Measurements from ENCODE around the gene SLC26A1.
"Not testable (repeated sequence)": the region's sequence is repeated elsewhere in the genome, so short reads cannot be mapped to it uniquely, and the experiment has no call there.

Gene SLC26A1

GRCh38 chr4:1003271-1004070, 10.3 kb upstream of the SLC26A1 start:
- peaks cover 21% of the 10 kb centered on the region for H3K4me1 ChIP-seq (ENCODE audit: control insufficient read depth, insufficient read depth, low read length)
- H3K9me3 ChIP-seq (ENCODE audit: control insufficient read depth in 2 of 2, low read length in 2 of 2) = no peaks in the 10 kb centered on the region
- H3K27ac ChIP-seq (ENCODE audit: low read length) = no peak overlapping the region
- no peaks in the 10 kb centered on the region for H3K36me3 ChIP-seq (ENCODE audit: control insufficient read depth in 2 of 2, insufficient read depth in 2 of 2, low read length in 2 of 2)
- peaks cover 58 to 68% of the 10 kb centered on the region in 2 donors for H3K27me3 ChIP-seq (ENCODE audit: control insufficient read depth in 1 of 2, insufficient read depth in 2 of 2, low read length in 2 of 2)
- no peak overlapping the region for H3K9ac ChIP-seq (ENCODE audit: low read length in 2 of 2)
- H3K4me3 ChIP-seq (ENCODE audit: low read length in 2 of 2) = no peak overlapping the region

GRCh38 chr4:1002631-1003251, 9.5 kb upstream of the SLC26A1 start:
- Histone ChIP-seq H3K4me3 (ENCODE audit: low read length in 2 of 2) (no peak overlapping the region), H3K9ac (ENCODE audit: low read length in 2 of 2) (no peak overlapping the region), H3K4me1 (ENCODE audit: control insufficient read depth, insufficient read depth, low read length) (peaks cover 26% of the 10 kb centered on the region), H3K27ac (ENCODE audit: low read length) (no peak overlapping the region), H3K36me3 (ENCODE audit: control insufficient read depth in 2 of 2, insufficient read depth in 2 of 2, low read length in 2 of 2) (no peaks in the 10 kb centered on the region), H3K9me3 (ENCODE audit: control insufficient read depth in 2 of 2, low read length in 2 of 2) (no peaks in the 10 kb centered on the region), H3K27me3 (ENCODE audit: control insufficient read depth in 1 of 2, insufficient read depth in 2 of 2, low read length in 2 of 2) (peaks cover 60 to 75% of the 10 kb centered on the region in 2 donors)

GRCh38 chr4:1002131-1002630, 9.0 kb upstream of the SLC26A1 start:
- H3K36me3 ChIP-seq (ENCODE audit: control insufficient read depth in 2 of 2, insufficient read depth in 2 of 2, low read length in 2 of 2) = no peaks in the 10 kb centered on the region
- H3K9me3 ChIP-seq (ENCODE audit: control insufficient read depth in 2 of 2, low read length in 2 of 2) = no peaks in the 10 kb centered on the region
- H3K27ac ChIP-seq (ENCODE audit: low read length) = no peak overlapping the region
- H3K4me3 ChIP-seq (ENCODE audit: low read length in 2 of 2) = no peak overlapping the region
- H3K9ac ChIP-seq (ENCODE audit: low read length in 2 of 2) = no peak overlapping the region
- H3K27me3 ChIP-seq (ENCODE audit: control insufficient read depth in 1 of 2, insufficient read depth in 2 of 2, low read length in 2 of 2) = peaks cover 61 to 80% of the 10 kb centered on the region in 2 donors
- peaks cover 31% of the 10 kb centered on the region for H3K4me1 ChIP-seq (ENCODE audit: control insufficient read depth, insufficient read depth, low read length)

GRCh38 chr4:1001561-1002130, 8.4 kb upstream of the SLC26A1 start:
- H3K4me3 ChIP-seq (ENCODE audit: low read length in 2 of 2) = no peak overlapping the region
- no peaks in the 10 kb centered on the region for H3K36me3 ChIP-seq (ENCODE audit: control insufficient read depth in 2 of 2, insufficient read depth in 2 of 2, low read length in 2 of 2)
- H3K9ac ChIP-seq (ENCODE audit: low read length in 2 of 2) = no peak overlapping the region
- no peaks in the 10 kb centered on the region for H3K9me3 ChIP-seq (ENCODE audit: control insufficient read depth in 2 of 2, low read length in 2 of 2)
- no peak overlapping the region for H3K27ac ChIP-seq (ENCODE audit: low read length)
- peaks cover 31% of the 10 kb centered on the region for H3K4me1 ChIP-seq (ENCODE audit: control insufficient read depth, insufficient read depth, low read length)
- H3K27me3 ChIP-seq (ENCODE audit: control insufficient read depth in 1 of 2, insufficient read depth in 2 of 2, low read length in 2 of 2) = peaks cover 58 to 79% of the 10 kb centered on the region in 2 donors

GRCh38 chr4:1000686-1001260, 7.6 kb upstream of the SLC26A1 start:
- H3K4me1 ChIP-seq (ENCODE audit: control insufficient read depth, insufficient read depth, low read length) = peaks cover 31% of the 10 kb centered on the region
- H3K9ac ChIP-seq (ENCODE audit: low read length in 2 of 2) = no peak overlapping the region
- H3K9me3 ChIP-seq (ENCODE audit: control insufficient read depth in 2 of 2, low read length in 2 of 2) = no peaks in the 10 kb centered on the region
- H3K27ac ChIP-seq (ENCODE audit: low read length) = no peak overlapping the region
- H3K36me3 ChIP-seq (ENCODE audit: control insufficient read depth in 2 of 2, insufficient read depth in 2 of 2, low read length in 2 of 2) = no peaks in the 10 kb centered on the region
- no peak overlapping the region for H3K4me3 ChIP-seq (ENCODE audit: low read length in 2 of 2)
- peaks cover 61 to 76% of the 10 kb centered on the region in 2 donors for H3K27me3 ChIP-seq (ENCODE audit: control insufficient read depth in 1 of 2, insufficient read depth in 2 of 2, low read length in 2 of 2)

GRCh38 chr4:999882-1000425, 6.8 kb upstream of the SLC26A1 start:
- no peaks in the 10 kb centered on the region for H3K9me3 ChIP-seq (ENCODE audit: control insufficient read depth in 2 of 2, low read length in 2 of 2)
- no peak overlapping the region for H3K27ac ChIP-seq (ENCODE audit: low read length)
- no peak overlapping the region for H3K4me3 ChIP-seq (ENCODE audit: low read length in 2 of 2)
- H3K36me3 ChIP-seq (ENCODE audit: control insufficient read depth in 2 of 2, insufficient read depth in 2 of 2, low read length in 2 of 2) = no peaks in the 10 kb centered on the region
- H3K9ac ChIP-seq (ENCODE audit: low read length in 2 of 2) = no peak overlapping the region
- H3K4me1 ChIP-seq (ENCODE audit: control insufficient read depth, insufficient read depth, low read length) = peaks cover 28% of the 10 kb centered on the region
- peaks cover 54 to 69% of the 10 kb centered on the region in 2 donors for H3K27me3 ChIP-seq (ENCODE audit: control insufficient read depth in 1 of 2, insufficient read depth in 2 of 2, low read length in 2 of 2)

GRCh38 chr4:999240-999863, 6.1 kb upstream of the SLC26A1 start:
- Histone ChIP-seq H3K27me3 (ENCODE audit: control insufficient read depth in 1 of 2, insufficient read depth in 2 of 2, low read length in 2 of 2) (peaks cover 50 to 64% of the 10 kb centered on the region in 2 donors), H3K4me1 (ENCODE audit: control insufficient read depth, insufficient read depth, low read length) (peaks cover 26% of the 10 kb centered on the region)
- not testable (repeated sequence) for H3K4me3 ChIP-seq (ENCODE audit: low read length in 2 of 2); H3K27ac ChIP-seq (ENCODE audit: low read length); H3K9ac ChIP-seq (ENCODE audit: low read length in 2 of 2); H3K9me3 ChIP-seq (ENCODE audit: control insufficient read depth in 2 of 2, low read length in 2 of 2); H3K36me3 ChIP-seq (ENCODE audit: control insufficient read depth in 2 of 2, insufficient read depth in 2 of 2, low read length in 2 of 2)

- no peak overlapping the region for H3K27ac ChIP-seq (ENCODE audit: low read length)
- no peak overlapping the region for H3K9ac ChIP-seq (ENCODE audit: low read length in 2 of 2)
- H3K9me3 ChIP-seq (ENCODE audit: control insufficient read depth in 2 of 2, low read length in 2 of 2) = no peaks in the 10 kb centered on the region
- H3K4me1 ChIP-seq (ENCODE audit: control insufficient read depth, insufficient read depth, low read length) = peaks cover 22% of the 10 kb centered on the region
- H3K4me3 ChIP-seq (ENCODE audit: low read length in 2 of 2) = no peak overlapping the region
- H3K27me3 ChIP-seq (ENCODE audit: control insufficient read depth in 1 of 2, insufficient read depth in 2 of 2, low read length in 2 of 2) = peaks cover 40 to 53% of the 10 kb centered on the region in 2 donors
- H3K36me3 ChIP-seq (ENCODE audit: control insufficient read depth in 2 of 2, insufficient read depth in 2 of 2, low read length in 2 of 2) = no peaks in the 10 kb centered on the region
These were observed 5.0 kb upstream of the SLC26A1 start for GRCh38 chr4:998096-998691.

GRCh38 chr4:997375-998071, 4.3 kb upstream of the SLC26A1 start:
- Histone ChIP-seq H3K4me3 (ENCODE audit: low read length in 2 of 2) (peak overlapping the region; percentile 25 to 52), H3K9ac (ENCODE audit: low read length in 2 of 2) (no peak overlapping the region)

More at GRCh38 chr4:997375-998071, 4.3 kb upstream of the SLC26A1 start:
- Histone ChIP-seq H3K36me3 (ENCODE audit: control insufficient read depth in 2 of 2, insufficient read depth in 2 of 2, low read length in 2 of 2) (no peaks in the 10 kb centered on the region), H3K9me3 (ENCODE audit: control insufficient read depth in 2 of 2, low read length in 2 of 2) (no peaks in the 10 kb centered on the region), H3K27ac (ENCODE audit: low read length) (no peak overlapping the region), H3K27me3 (ENCODE audit: control insufficient read depth in 1 of 2, insufficient read depth in 2 of 2, low read length in 2 of 2) (peaks cover 40 to 47% of the 10 kb centered on the region in 2 donors), H3K4me1 (ENCODE audit: control insufficient read depth, insufficient read depth, low read length) (peaks cover 18% of the 10 kb centered on the region)
